ENCODE data around the gene KIF13A. TPM values are rescaled to one million over a fixed set of nuclear protein-coding genes. Genes with fewer than 3 reads are reported as not detected.

Gene KIF13A
- total and polyA plus RNA-seq, 9 of the 15 experiments (the other 6 are each of a cell fraction or from before 2014, with no cell fraction given), result 3.6 to 44.3 (median 29.7) TPM

- FAIRE-seq, result no peak
- no peak for ATAC-seq
- BruUV-seq (replicated peaks), result no TSS peak
These were observed 184.0 kb downstream of the KIF13A start for GRCh38 chr6:17803409-17803808.

More at GRCh38 chr6:17803409-17803808, 184.0 kb downstream of the KIF13A start:
- Histone ChIP-seq H4K20me1 (replicated peaks; ENCODE audit: control insufficient read depth, insufficient read depth, low read length) (no peaks in the 10 kb centered on the region), H3K4me2 (ENCODE audit: insufficient read depth, low read length) (no peak overlapping the region), H3K9me1 (ENCODE audit: control insufficient read depth, insufficient read depth, low read length) (no peaks in the 10 kb centered on the region), H3K36me3 (ENCODE audit: control insufficient read depth, insufficient read depth, low read length) (peaks cover 57% of the 10 kb centered on the region), H3K4me3 (no peak overlapping the region), H3K9me3 (replicated peaks; ENCODE audit: control insufficient read depth, insufficient read depth, low read depth, low read length) (no peaks in the 10 kb centered on the region), H3K79me2 (ENCODE audit: control insufficient read depth, insufficient read depth, low read length) (no peaks in the 10 kb centered on the region), H3K27ac (ENCODE audit: extremely low read depth, low read depth, low read length) (no peak overlapping the region), H3K4me1 (replicated peaks in 1 of 2; ENCODE audit: control insufficient read depth in 2 of 2, insufficient read depth in 2 of 2, low read length in 2 of 2) (no peaks in the 10 kb centered on the region), H3K9ac (ENCODE audit: insufficient read depth in 1 of 2, low read depth in 2 of 2, low read length in 2 of 2) (no peak overlapping the region), H2AFZ (ENCODE audit: low read depth, low read length) (no peak overlapping the region), H3K27me3 (ENCODE audit: control insufficient read depth in 2 of 2, insufficient read depth in 2 of 2, low read length in 2 of 2) (no peaks in the 10 kb centered on the region)
- intact Hi-C loops (cut with micrococcal nuclease), result loop anchor here (5.0 to 10.0 kb wide), 2 partner anchors 221 to 701 kb away; no protein-coding TSS in a partner anchor
- no peak for DNase-seq (ENCODE audit: extremely low read depth in 1 of 4, low spot score in 3 of 4)
- TF ChIP-seq ZNF133 (CRISPR knock-in tag; IDR thresholded peaks at IDR 0.05) (no peak), MAX (CRISPR knock-in tag; IDR thresholded peaks at IDR 0.05) (no peak), MNT (conservative IDR thresholded peaks at IDR 0.05) (no peak), CBFA2T3 (IDR thresholded peaks at IDR 0.05) (no peak), ZNF77 (CRISPR knock-in tag; IDR thresholded peaks at IDR 0.05) (no peak), MXI1 (IDR thresholded peaks at IDR 0.05; ENCODE audit: low read depth, low read length) (no peak), U2AF1 (optimal IDR thresholded peaks at IDR 0.05; ENCODE audit: low read depth, low read length) (no peak), ESRRB (CRISPR knock-in tag; IDR thresholded peaks at IDR 0.05; ENCODE audit: borderline replicate concordance) (no peak), U2AF2 (optimal IDR thresholded peaks at IDR 0.05; ENCODE audit: low read depth, low read length) (no peak), ZNF766 (CRISPR knock-in tag; conservative IDR thresholded peaks at IDR 0.05) (no peak), PTRF (tag; IDR thresholded peaks at IDR 0.05) (no peak), TAF9B (IDR thresholded peaks at IDR 0.05; ENCODE audit: partially characterized antibody) (no peak), ZBTB5 (IDR thresholded peaks at IDR 0.05) (no peak), RNF2 (IDR thresholded peaks at IDR 0.05) (no peak), XRCC5 (IDR thresholded peaks at IDR 0.05; ENCODE audit: low read depth, low read length) (no peak), CBX3 (IDR thresholded peaks at IDR 0.05; ENCODE audit: borderline replicate concordance in 1 of 2, low read length in 2 of 2) (no peak), PHTF2 (CRISPR knock-in tag; IDR thresholded peaks at IDR 0.05) (no peak)
- in situ Hi-C loops (cut with MboI), result no loop called here
- ChIA-PET CTCF (ENCODE audit: low intra/inter-chr PET ratio) (no interaction called here), POLR2A (interaction anchor here (0.6 to 1.2 kb wide), 2 partner anchors 103 to 202 kb away, joined by 3 to 4 read pairs; no protein-coding TSS in a partner anchor)
- 94% methylated on average over 5 of the region's 5 CpGs for WGBS (ENCODE audit: insufficient coverage, low coverage, missing lambda C conversion rate)
